ENCODE results near the gene SHCBP1.
"Not testable (repeated sequence)": the region's sequence is repeated elsewhere in the genome, so short reads cannot be mapped to it uniquely, and the experiment has no call there.

SHCBP1 gene

GRCh38 chr16:46621006-46621933 lies at the start of gene SHCBP1:
Gene SHCBP1, minus strand, starts transcription at chr16:46621379. Its CDS starts 20 bp downstream, at chr16:46621359.
- peak; percentile 27 to 28 for DNase-seq (ENCODE audit: low read depth in 2 of 2)

GRCh38 chr16:46662123-46662522 lies 40.9 kb upstream of the SHCBP1 start:
- no peak for DNase-seq (ENCODE audit: low read depth in 2 of 2)

- no peak for DNase-seq (ENCODE audit: low read depth in 2 of 2)
Measured at GRCh38 chr16:46658925-46659324, 37.7 kb upstream of the SHCBP1 start.

- DNase-seq (ENCODE audit: low read depth in 2 of 2), result no peak
Measured at GRCh38 chr16:46651305-46651704, 30.1 kb upstream of the SHCBP1 start.

- DNase-seq (ENCODE audit: low read depth in 2 of 2), result no peak
Measured at GRCh38 chr16:46650254-46650623, 29.1 kb upstream of the SHCBP1 start.

- DNase-seq (ENCODE audit: low read depth in 2 of 2), result no peak
Measured at GRCh38 chr16:46649588-46650253, 28.5 kb upstream of the SHCBP1 start.

- DNase-seq (ENCODE audit: low read depth in 2 of 2), result no peak
Measured at GRCh38 chr16:46648656-46649055, 27.5 kb upstream of the SHCBP1 start.

GRCh38 chr16:46638947-46639925 lies 18.1 kb upstream of the SHCBP1 start:
- no peak for DNase-seq (ENCODE audit: low read depth in 2 of 2)

GRCh38 chr16:46632778-46633733 lies 11.9 kb upstream of the SHCBP1 start:
- no peak for DNase-seq (ENCODE audit: low read depth in 2 of 2)

- no peak for DNase-seq (ENCODE audit: low read depth in 2 of 2)
Measured at GRCh38 chr16:46629331-46630219, 8.4 kb upstream of the SHCBP1 start.

GRCh38 chr16:46627746-46628145 lies 6.6 kb upstream of the SHCBP1 start:
- DNase-seq (ENCODE audit: low read depth in 2 of 2), result no peak

- not testable (repeated sequence) for DNase-seq (ENCODE audit: low read depth in 2 of 2)
Measured at GRCh38 chr16:46626681-46627080, 5.5 kb upstream of the SHCBP1 start.

- DNase-seq (ENCODE audit: low read depth in 2 of 2), result not testable (repeated sequence)
Measured at GRCh38 chr16:46624862-46625261, 3.7 kb upstream of the SHCBP1 start.

GRCh38 chr16:46623707-46624106 lies 2.5 kb upstream of the SHCBP1 start:
- not testable (repeated sequence) for DNase-seq (ENCODE audit: low read depth in 2 of 2)

GRCh38 chr16:46623246-46623645 lies 2.1 kb upstream of the SHCBP1 start:
- DNase-seq (ENCODE audit: low read depth in 2 of 2), result not testable (repeated sequence)

- DNase-seq (ENCODE audit: low read depth in 2 of 2), result no peak
Measured at GRCh38 chr16:46621934-46622676, 926 bp upstream of the SHCBP1 start.

GRCh38 chr16:46620266-46621005 lies 743 bp downstream of the SHCBP1 start:
- DNase-seq (ENCODE audit: low read depth in 2 of 2), result no peak

GRCh38 chr16:46618516-46618915 lies 2.7 kb downstream of the SHCBP1 start:
- DNase-seq (ENCODE audit: low read depth in 2 of 2), result no peak

Data from stimulated activated CD8-positive, alpha-beta memory T cell treated with anti-CD3 and anti-CD28 coated beads, Interleukin-7, amount 100 ng/mL, for 1 hour (primary cell).